Measurements from ENCODE around the gene SARDH. TPM values are rescaled to one million over a fixed set of nuclear protein-coding genes. Genes with fewer than 3 reads are reported as not detected.

The SARDH gene
- total and polyA plus RNA-seq, 2 of the 8 experiments (the other 6 are each of a cell fraction or from before 2014, with no cell fraction given), result 6.4 to 7.4 TPM

DNA sequence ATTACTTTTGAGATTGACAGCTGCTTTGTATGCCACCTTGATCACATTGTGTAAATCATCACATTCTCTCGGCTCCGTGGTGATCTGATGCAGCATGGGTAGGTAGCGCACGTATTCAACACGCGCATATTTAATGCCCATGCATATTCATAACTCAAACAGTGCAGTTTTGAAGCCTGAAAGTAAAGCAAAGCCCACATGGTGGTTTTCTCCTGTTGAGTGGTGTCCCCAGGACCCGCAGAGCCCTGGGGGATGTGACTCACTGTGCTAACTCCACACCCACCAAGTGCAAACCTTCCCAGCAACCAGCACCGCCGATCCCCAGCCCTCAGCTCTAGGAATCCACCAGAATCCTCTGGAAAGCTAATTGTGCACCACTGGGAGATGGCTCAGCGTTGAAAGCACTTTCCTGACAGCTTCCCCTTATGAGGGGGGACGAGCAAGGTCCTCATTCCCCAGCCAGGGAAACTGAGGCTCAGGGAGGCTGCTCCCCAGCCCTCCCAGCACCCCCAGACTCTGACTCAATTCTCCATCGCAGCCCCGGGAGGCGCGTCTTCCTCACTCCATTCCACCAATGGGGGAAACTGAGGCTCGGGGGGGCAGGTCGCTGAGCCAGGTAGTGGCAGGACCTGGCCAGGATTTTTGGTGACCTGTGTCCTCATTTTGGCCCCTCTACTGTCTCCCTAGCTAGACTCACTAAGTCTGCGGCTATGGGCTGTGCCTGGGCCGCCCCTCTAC, 46.4 kb downstream of the SARDH start:
- H2BK20ac ChIP-seq (ENCODE audit: low read length), result no peak overlapping the region
- no peaks in the 10 kb centered on the region for H4K20me1 ChIP-seq (replicated peaks in 1 of 2; ENCODE audit: control insufficient read depth in 1 of 2, insufficient read depth in 2 of 2, low read length in 2 of 2)
- H3K79me2 ChIP-seq (ENCODE audit: control insufficient read depth in 1 of 2, insufficient read depth in 2 of 2, low read length in 2 of 2), result no peaks in the 10 kb centered on the region
- FAIRE-seq, result no peak
- H4K91ac ChIP-seq (replicated peaks; ENCODE audit: insufficient read length, low read length), result no peak overlapping the region
- ChIA-PET POLR2A (ENCODE audit: partially characterized antibody) (interaction anchor here (0.6 kb wide), 1 partner anchor 302 kb away, joined by 3 read pairs; no protein-coding TSS in a partner anchor), CTCF (ENCODE audit: partially characterized antibody) (interaction anchor here (0.7 to 2.0 kb wide), 10 partner anchors 11 to 167 kb away, joined by 3 to 8 read pairs (median 3); partner anchors contain the start of gene MYMK)
- no peaks in the 10 kb centered on the region for H3K9me3 ChIP-seq (ENCODE audit: insufficient read depth in 2 of 2, low read depth in 1 of 2, low read length in 1 of 2)
- no peak overlapping the region for H3K4ac ChIP-seq (replicated peaks; ENCODE audit: insufficient read length, low read depth, low read length)
- no peak for DNase-seq (ENCODE audit: low read depth in 1 of 2, low spot score in 2 of 2)
- no peak overlapping the region for H2BK15ac ChIP-seq (ENCODE audit: low read length)
- H2BK12ac ChIP-seq (ENCODE audit: low read depth, low read length), result no peak overlapping the region
- H3K4me1 ChIP-seq (replicated peaks in 1 of 4; ENCODE audit: control insufficient read depth in 3 of 4, insufficient read depth in 4 of 4, low read length in 3 of 4), result no peaks in the 10 kb centered on the region; a peak in 1 of 7 replicates
- H4K5ac ChIP-seq (ENCODE audit: insufficient read length, low read depth, low read length), result no peak overlapping the region
- H2BK5ac ChIP-seq (ENCODE audit: low read depth, low read length), result no peak overlapping the region
- H2AFZ ChIP-seq (ENCODE audit: low read length), result no peak overlapping the region
- WGBS, 2 experiments (ENCODE audit: extremely low coverage in 1 of 2, insufficient coverage in 1 of 2, insufficient read length in 1 of 2, insufficient replicate concordance in 2 of 2, low coverage in 1 of 2, low lambda C conversion rate in 2 of 2, missing lambda C conversion rate in 1 of 2), result 90% methylated on average over 18 of the region's 19 CpGs; no CpG with 5 or more reads in 1 of the 2 experiments
- no peak for TF ChIP-seq RXRA (IDR thresholded peaks at IDR 0.05; ENCODE audit: insufficient read depth, low read depth, low read length)
- TF ChIP-seq HDAC6 (IDR thresholded peaks at IDR 0.05; ENCODE audit: low read depth, low read length), result no peak
- TF ChIP-seq EP300 (IDR thresholded peaks at IDR 0.05; ENCODE audit: borderline replicate concordance in 1 of 2, low read depth in 2 of 2, low read length in 2 of 2), result no peak
- TF ChIP-seq POLR2AphosphoS5 (IDR thresholded peaks at IDR 0.05; ENCODE audit: low read depth, low read length), result no peak
- TF ChIP-seq SRF (IDR thresholded peaks at IDR 0.05; ENCODE audit: low read depth, low read length), result no peak
- no peak for TF ChIP-seq NRF1 (IDR thresholded peaks at IDR 0.05; ENCODE audit: low read depth, low read length)
- no peak for TF ChIP-seq RFX5 (IDR thresholded peaks at IDR 0.05; ENCODE audit: borderline replicate concordance, low read depth, low read length)
- H3K23me2 ChIP-seq (ENCODE audit: low read depth, low read length), result no peaks in the 10 kb centered on the region
- no peak overlapping the region for H3K27ac ChIP-seq (ENCODE audit: low read depth, low read length)
- no peak overlapping the region for H2BK120ac ChIP-seq (replicated peaks; ENCODE audit: low read depth, low read length)
- H3K9ac ChIP-seq (replicated peaks in 1 of 4; ENCODE audit: extremely low read depth in 1 of 4, low read depth in 3 of 4, low read length in 3 of 4), result no peak overlapping the region
- H4K8ac ChIP-seq (ENCODE audit: extremely low read depth, insufficient read depth, low read length), result no peak overlapping the region
- H3K18ac ChIP-seq (ENCODE audit: extremely low read depth, low read length), result no peak overlapping the region
- no peak overlapping the region for H3K56ac ChIP-seq (replicated peaks; ENCODE audit: insufficient read length, low read depth, low read length)
- no peak overlapping the region for H3K4me3 ChIP-seq (ENCODE audit: extremely low read depth in 1 of 4, insufficient read depth in 2 of 4, low read depth in 3 of 4, low read length in 4 of 4)
- H3K79me1 ChIP-seq (ENCODE audit: low read depth, low read length), result no peaks in the 10 kb centered on the region
- no peak overlapping the region for H3K4me2 ChIP-seq (ENCODE audit: insufficient read depth in 1 of 2, low read depth in 2 of 2, low read length in 2 of 2)
- no peak overlapping the region for H3K14ac ChIP-seq (ENCODE audit: insufficient read length)
- H3K27me3 ChIP-seq (replicated peaks in 1 of 4; ENCODE audit: control insufficient read depth in 3 of 4, extremely low read depth in 1 of 4, insufficient read depth in 3 of 4, low read length in 3 of 4), result no peaks in the 10 kb centered on the region; a peak in 2 of 7 replicates
- no peak overlapping the region for H3K23ac ChIP-seq (ENCODE audit: insufficient read length)
- H2AK5ac ChIP-seq (ENCODE audit: low read depth, low read length), result no peak overlapping the region
- H3K36me3 ChIP-seq (ENCODE audit: control insufficient read depth in 2 of 4, insufficient read depth in 4 of 4, low read length in 3 of 4), result no peaks in the 10 kb centered on the region
